SU-DHL-6 (cell line): ENCODE data around the gene TMEM59L.

ENCODE experiments used
- EZH2phosphoT487 ChIP-seq: fragments of 200-600 bp; sonication (generic), shearing (Covaris generic); conservative IDR thresholded peaks from 2 replicates; pipeline ENCODE4 v1.6.1; 2018; ENCODE audit warnings: mild to moderate bottlenecking, antibody characterized with exemption, low read length, moderate library complexity, mixed read lengths
- TF ChIP-seq, protein P1 (sequence below): fragments of 200-600 bp; sonication (generic); IDR thresholded peaks from one replicate; pipeline ENCODE4 v1.5.1; 2017; ENCODE audit warnings: antibody characterized with exemption, mild to moderate bottlenecking, low read length, moderate library complexity; ENCODE audit not compliant: insufficient read depth, poor library complexity, severe bottlenecking

DNA sequence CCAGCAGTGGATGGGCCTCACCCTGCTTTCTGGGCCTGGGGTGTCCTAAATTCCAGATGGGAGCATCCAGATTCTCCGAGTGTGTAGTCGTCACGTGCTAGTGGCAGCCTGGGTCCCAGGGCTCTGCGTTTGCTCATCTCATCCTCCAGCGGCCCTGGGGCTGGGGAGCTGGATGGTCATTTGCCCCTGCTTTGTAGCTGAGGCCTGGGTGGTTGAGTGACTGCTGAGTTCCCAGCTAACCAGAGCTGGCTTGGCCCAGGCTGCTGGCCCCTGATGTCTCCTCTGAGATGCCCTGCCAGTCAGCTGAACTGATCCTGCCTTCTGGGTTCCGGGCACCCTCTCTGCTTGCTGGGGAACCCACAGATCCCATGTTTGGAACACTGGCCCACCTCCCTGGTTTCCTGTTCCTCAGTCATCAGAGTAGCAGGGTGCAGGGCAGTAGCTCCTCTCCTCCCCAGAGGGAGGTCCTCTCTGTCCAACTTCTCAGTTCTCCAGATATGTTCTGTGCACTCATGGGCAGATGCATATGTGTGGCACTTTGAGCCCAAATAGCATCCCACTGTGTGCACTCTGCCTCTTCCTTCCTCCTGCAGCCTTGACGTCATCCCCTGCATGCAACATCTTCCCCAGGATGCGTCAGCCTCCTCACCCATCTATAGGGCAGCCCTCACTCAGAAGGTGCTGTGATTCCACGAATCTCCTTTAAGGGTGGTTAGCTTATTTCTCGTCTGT, 48.4 kb downstream of the TMEM59L start:
- TF ChIP-seq, protein P1, sequence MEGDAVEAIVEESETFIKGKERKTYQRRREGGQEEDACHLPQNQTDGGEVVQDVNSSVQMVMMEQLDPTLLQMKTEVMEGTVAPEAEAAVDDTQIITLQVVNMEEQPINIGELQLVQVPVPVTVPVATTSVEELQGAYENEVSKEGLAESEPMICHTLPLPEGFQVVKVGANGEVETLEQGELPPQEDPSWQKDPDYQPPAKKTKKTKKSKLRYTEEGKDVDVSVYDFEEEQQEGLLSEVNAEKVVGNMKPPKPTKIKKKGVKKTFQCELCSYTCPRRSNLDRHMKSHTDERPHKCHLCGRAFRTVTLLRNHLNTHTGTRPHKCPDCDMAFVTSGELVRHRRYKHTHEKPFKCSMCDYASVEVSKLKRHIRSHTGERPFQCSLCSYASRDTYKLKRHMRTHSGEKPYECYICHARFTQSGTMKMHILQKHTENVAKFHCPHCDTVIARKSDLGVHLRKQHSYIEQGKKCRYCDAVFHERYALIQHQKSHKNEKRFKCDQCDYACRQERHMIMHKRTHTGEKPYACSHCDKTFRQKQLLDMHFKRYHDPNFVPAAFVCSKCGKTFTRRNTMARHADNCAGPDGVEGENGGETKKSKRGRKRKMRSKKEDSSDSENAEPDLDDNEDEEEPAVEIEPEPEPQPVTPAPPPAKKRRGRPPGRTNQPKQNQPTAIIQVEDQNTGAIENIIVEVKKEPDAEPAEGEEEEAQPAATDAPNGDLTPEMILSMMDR = no peak
- no peak for TF ChIP-seq EZH2phosphoT487
